NCI-H2196 (cell line): ENCODE data around the gene NIT2.
A peak's percentile ranks its signal among the peaks of the same experiment; 100 is the strongest.
"Not testable (repeated sequence)": the region's sequence is repeated elsewhere in the genome, so short reads cannot be mapped to it uniquely, and the experiment has no call there.

Experiments used
- DNase-seq: peaks from one replicate; lab custom pipeline; 2025; ENCODE audit not compliant: unreplicated experiment; lab: John Stamatoyannopoulos, UW

The NIT2 gene, protein sequence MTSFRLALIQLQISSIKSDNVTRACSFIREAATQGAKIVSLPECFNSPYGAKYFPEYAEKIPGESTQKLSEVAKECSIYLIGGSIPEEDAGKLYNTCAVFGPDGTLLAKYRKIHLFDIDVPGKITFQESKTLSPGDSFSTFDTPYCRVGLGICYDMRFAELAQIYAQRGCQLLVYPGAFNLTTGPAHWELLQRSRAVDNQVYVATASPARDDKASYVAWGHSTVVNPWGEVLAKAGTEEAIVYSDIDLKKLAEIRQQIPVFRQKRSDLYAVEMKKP

DNA sequence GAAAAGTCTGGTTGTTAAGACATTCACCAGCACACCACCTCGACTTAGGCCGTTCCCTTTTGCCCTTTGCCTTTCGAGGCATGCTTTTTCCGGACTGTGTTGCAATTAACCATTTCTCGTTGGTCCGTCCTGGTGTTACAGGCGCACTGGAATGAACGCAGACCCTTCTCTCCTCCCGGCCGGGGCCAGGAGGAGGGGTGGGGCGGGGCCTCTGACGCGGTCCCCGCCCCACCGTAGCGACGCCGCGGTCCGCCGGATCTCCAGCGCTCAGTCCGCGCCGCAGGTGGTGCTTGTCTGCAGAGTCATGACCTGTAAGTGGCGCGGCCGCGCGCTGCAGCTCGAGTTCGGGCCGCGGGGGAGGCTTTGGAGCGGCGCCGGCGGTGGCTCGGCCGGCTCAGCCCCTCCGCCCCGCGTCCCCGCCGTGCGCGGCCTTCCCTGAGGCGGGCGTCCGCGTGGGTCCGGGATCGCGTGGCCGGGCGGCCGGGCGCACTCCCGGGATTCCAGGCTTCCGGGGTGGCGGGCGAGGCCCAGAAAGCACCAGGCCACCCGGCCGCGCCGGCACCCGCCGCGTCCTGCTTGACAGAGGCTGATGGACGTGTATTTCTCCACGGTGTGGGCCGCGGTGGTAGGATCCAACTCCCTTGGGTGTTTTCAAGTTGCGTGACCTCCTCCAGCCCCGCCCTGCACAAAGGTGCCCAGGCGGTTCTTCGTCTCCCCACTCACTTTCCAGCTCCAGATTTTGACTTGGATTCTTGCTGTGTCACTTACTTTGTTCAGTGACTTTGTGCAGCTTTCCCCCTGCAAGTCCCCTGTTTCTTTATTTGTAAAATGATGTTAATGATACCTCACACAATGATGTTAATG is at the start of gene NIT2:
Gene NIT2, plus strand, starts transcription at position 270 of the 864 bp plus-strand sequence. Its CDS starts 35 bp downstream, at position 305.
- peak; percentile 93 for DNase-seq

DNA sequence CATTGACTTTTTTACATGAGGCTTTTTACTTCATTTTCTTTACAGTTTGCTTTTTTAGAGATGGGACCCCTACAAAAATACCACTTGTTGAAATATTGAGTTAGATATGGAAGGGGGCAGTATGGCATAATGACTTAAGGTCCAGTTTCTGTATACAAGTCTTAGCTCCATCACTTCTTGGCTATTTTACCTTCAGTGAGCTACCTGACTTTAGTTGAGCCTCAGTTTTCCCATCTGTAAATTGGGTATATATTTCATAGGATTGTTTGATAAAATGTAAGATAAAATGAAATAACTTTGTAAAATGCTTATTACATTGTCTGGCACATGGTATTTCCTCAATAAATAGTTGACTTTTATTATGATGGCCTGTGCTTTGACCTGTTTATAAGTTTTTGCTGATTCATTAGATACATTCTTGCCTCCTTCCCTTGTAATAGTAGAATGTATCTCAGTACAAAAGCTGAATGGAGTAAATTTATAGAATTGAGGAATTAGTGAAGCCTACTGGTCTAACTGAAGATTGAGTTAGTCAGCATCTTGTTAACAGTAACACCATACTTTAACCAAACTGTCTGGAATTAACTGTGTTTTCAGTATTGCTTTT is 46.2 kb upstream of the NIT2 start:
- DNase-seq: no peak

DNA sequence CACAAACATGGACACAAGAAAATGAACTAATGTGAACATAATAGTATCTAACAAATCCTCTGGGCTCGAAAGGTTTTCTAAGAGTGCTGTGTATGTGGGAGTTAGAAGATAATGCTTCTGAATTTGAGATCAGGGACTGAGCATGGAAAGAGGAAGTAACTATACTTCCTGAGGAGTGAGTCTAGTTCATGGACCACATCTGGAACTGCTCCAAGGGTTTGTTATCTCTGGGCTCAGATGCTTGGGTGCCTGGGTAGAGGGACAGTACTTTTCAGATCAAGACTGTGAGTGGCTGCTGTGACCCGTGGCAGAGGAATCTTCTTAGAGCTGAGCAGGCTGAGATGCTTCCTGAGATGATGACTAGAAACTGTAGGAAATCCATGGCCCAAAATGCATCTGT is 45.2 kb upstream of the NIT2 start:
- no peak for DNase-seq

DNA sequence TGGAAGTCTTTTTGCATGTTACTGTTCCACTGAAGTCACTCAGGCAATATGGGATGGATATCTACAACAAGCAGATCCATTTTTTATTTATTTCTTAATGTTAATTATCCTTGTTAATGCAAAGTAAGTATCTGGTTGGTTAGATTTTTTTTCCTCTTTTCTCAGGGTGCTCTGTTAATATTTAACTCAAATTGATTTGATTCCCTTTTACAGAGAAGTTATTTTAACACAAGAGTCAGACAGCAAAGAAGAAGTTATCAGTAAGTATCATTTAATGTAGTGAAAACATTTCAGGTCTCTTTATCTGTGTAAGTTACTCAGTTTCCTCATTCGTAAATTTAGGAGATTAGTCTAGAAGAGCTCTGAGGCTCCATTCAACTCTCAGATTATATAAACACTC is 39.5 kb upstream of the NIT2 start:
- DNase-seq: no peak

DNA sequence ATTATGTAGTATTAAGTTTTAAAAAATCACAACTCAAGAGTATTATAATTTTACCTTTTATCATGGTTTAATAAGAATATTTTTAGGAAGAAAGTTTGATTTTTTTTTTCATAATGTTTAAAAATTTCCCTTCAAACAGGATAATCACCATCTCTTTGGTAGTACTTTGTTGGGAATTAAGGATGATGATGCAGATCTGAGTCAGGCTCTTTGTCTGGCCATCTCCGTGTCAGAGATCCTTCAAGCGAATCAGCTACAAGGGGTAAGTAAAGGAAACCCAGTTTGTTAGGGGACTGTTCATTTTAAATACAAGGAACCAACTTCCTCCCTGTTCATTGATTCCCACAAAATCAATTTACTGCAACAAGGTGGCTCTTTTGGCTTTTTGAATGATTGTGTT is 36.8 kb upstream of the NIT2 start:
- DNase-seq: no peak

DNA sequence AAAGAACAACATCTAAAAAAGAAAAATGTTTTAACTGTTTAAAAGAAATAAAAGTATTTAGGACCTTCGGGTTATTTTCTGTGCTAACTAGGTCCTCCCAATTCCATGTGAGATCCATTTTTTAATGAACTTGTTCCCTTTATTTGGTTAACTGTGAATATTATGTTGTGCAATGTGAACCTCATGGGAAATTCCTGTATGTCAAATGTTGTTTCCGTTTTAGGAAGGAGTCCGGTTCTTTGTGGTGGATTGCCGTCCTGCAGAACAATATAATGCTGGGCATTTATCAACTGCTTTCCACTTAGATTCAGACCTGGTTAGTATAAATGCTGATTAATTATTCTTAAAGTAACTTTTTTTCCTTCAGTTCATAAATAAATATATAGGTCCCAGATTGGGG is 35.5 kb upstream of the NIT2 start:
- no peak for DNase-seq

DNA sequence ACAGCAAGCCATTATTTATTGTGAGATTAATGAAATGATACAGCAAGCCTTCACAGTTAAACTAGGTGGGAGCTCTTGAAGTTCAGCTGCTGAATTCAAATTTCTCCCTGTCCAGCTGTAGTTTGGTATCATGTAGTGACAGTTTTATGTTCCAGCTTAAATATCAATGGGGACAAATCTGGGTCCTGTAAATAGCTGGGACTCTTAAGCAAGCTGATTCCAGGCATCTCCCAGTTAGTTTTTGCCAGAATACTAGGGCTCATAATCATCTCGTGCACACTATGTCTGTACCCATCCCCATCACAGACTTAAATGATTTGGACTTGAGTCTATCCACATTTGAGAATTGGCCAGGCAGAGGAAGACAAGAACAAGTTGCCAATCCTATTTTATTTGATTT is 27.9 kb upstream of the NIT2 start:
- DNase-seq: no peak

DNA sequence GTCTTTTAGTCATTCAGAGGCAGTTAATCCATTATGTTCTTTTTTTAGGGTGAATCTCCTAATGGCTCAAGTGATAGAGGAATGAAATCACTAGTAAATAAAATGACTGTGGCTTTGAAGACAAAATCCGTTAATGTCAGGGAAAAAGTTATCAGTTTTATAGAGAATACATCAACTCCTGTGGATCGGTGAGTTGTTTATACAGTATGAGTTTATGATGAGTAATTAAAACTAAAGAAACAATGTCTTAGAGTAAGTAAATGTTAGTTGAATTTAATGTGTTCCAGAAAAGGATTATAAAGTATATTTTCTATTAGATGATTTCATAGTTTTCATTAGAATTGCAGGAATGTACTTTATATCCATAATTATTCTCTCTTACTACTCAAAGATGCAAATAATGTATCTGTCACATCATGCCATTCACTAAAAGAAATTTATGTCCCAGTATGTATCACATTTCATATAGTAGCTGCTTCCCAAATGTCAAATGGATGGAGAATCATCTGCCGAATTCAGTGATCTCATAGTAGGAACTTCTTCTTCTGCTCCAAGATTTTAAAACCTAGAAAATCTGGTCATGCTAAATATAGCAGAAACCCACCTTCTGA is 24.1 kb upstream of the NIT2 start:
- no peak for DNase-seq

DNA sequence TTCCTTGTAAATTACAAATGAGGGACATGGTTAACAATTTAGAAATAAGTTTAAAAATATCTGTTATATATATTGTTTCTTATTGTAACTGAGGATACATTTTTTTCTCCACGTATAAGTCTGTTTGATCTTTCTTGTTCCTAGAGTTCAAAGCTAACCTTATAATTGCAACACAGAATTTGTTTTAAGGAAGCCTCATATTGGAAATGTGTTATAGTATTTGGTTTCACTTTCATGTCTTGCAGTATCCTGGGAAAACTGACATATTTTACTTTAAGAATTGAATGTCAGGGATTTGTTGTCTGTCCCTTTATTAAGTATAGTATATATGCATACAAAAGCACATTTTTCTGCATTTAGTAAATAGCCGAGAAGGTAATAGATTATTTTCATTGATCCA is 23.5 kb upstream of the NIT2 start:
- DNase-seq: no peak

DNA sequence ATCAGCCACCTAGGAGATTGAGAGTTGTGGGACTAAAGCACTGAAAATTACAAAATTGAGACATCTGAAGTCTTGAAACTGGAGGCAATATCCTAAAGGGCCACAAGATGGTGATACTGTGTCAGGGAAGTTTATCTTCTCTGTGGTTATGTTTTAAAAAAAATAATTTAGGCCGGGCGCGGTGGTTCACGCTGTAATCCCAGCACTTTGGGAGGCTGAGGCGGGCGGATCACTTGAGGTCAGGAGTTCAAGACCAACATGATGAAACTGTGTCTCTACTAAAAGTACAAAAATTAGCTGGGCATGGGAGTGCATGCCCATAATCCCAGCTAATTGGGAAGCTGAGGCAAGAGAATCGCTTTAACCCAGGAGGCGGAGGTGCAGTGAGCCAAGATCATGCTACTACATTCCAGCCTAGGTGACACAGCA is 17.9 kb upstream of the NIT2 start:
- peak; percentile 55 for DNase-seq

DNA sequence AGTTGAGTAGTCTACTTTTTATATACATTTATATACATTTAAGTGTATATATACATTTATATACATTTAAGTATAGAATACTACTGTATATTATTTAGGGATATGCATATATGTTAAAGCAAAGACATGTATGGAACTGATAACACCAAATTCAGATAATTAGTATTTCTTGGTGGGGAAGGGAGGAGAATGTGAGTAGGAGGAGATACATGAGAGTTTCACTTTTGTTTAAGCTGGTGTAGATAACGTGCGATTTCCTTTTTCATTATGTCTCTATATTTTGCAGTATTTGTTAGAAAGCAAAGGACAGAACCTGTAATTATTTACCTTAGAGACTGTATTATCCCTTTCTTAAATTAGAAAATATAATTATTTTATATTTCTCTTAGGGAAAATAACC is 16.6 kb upstream of the NIT2 start:
- no peak for DNase-seq

DNA sequence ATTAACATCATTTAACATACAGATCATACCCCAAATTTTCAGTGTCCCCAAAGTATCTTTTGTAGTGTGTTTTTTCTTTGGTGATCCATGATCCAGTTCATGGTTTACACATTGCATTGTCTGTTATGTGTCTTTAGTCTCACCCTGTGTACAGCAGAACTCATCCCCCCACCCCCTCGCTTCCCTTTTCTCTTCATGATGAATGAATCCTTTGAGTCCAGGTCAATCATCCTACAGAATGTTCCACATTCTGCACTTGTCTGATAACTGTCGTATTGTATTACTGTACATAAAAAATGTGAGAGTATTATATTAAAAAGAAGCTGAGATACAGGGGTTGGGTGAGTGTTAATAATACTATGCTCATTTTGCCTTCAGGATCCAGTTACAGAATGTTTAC is 14.6 kb upstream of the NIT2 start:
- no peak for DNase-seq

DNA sequence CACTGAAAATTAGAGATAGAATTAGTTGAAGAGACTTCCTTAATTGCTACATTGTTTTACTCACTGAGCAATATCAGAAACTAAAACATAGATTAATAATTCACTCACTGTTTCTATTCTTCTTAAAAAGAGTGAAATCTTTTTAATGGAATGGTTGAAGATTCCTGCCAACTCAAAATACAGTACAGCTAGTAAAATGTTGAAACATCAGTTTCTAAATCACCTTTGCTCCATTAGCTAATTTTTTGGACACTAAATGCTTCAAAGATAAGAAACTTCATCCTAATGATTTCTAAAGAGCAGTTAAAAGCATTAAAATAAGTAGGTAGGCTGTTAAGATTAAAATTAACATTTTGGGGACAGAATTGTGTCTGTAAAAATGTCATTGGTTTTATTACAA is 10.5 kb upstream of the NIT2 start:
- no peak for DNase-seq

DNA sequence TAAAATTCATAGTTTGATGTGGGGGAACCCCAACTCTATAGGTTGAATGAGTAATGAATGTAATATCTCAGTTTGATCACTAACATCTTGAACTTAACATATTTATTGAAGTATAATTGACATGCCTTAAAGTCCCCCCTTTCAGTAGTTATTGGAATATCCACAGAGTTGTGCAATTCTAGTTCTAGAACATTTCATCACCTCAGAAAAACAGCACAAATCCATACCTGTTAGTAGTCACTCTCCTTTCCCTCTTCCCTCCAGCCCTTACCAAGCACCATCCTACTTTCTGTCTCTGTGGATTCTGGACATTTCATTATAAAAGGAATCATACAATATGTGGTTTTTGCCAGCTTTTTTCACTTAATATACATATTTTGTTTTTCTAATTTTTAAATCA is 8.7 kb upstream of the NIT2 start:
- no peak for DNase-seq

DNA sequence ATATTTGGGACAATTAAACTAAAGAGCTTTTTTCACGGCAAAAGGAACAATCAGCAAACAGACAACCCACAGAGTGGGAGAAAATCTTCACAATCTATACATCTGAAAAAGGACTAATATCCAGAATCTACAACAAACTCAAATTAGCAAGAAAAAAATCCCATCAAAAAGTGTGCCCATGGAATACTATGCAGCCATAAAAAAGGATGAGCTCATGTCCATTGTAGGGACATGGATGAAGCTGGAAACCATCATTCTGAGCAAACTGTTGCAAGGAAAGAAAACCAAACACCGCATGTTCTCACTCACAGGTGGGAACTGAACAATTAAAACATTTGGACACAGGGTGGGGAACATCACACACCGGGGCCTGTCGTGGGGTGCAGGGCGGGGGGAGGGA is 7.2 kb upstream of the NIT2 start:
- not testable (repeated sequence) for DNase-seq

DNA sequence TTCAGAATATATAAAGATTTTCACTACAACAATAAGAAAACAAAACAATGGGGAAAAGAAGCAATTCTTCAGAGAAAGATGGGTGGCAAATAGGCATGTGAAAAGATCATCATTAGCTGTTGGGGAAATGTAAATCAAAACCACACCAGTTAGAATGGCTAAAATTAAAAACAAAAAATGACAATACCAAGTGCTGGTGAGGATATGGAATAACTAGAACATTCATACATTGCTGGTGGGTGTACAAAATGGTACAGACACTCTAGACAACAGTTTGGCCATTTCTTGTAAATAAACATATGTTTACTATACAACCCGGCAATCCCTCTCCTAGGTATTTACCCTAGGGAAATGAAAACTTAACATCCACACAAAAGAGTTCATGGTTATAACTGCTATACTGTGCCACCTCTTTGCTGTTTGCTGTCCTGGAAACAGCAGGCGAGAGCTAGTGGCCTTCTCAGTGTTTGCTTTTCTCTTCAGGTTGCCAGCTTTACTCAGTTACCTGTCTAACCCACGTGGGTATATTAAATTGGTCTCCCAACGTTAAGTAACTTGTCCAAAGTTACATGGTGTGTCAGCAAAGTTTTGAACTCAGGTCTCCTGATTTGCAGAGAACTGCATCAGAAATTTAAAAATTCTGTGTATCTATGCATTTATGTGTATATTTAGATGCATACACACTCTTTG is 4.6 kb upstream of the NIT2 start:
- no peak for DNase-seq

DNA sequence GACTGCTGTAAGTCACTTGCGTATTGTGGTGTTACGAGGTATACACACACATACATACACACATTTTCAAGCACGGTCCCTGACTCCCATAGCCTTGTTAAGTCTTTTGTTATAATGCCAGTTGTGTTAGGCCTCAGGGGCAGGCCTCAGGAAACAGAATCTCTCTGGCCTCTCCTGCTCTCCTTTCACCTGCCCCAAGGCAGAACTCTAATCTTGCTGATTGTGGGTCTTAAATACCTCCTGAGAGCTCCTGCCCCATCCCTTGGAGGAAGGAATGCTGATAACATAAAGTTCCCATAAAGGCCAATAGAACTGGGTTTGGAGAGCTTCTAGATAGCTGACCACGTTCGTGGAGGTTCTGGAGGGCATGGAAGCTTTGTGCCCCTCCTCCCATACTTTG is 3.9 kb upstream of the NIT2 start:
- DNase-seq: no peak

DNA sequence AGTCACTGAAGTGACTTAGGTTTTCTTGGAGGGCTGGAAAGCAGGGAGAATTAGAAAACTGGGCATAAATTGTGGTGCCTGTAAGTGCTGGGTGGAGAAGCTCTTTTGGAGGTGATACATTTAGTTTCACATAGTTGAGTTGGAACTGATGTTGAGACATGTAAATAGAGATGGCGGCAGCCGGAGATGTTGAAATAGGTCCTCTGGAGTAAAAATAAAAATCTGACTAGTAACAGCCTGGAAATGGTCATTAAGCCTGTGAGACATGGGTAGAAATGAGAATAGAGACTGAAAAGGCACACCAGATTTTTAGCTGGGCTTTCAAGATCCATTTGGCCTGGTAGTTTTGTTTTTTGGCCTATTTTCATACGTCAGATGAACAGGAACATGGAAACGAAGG is 2.9 kb upstream of the NIT2 start:
- DNase-seq: no peak

DNA sequence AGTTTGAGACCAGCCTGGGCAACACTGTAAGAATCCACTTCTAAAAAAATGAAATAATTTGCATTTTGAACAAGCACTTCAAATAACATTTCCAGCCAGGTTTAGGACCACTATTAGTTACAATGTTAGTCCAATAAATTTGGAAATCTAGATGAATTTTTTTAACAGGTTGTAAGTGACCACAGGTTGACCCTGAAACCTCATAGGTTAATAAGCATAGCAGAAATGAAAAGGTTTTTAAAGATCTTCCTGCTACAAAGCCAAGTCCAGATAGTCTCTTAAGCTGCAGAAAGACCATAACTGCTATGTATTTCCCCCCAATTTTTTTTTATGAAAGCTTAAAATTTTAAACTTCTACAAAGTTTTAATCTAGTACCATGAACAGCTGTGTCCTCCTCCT is 1.5 kb upstream of the NIT2 start:
- no peak for DNase-seq

DNA sequence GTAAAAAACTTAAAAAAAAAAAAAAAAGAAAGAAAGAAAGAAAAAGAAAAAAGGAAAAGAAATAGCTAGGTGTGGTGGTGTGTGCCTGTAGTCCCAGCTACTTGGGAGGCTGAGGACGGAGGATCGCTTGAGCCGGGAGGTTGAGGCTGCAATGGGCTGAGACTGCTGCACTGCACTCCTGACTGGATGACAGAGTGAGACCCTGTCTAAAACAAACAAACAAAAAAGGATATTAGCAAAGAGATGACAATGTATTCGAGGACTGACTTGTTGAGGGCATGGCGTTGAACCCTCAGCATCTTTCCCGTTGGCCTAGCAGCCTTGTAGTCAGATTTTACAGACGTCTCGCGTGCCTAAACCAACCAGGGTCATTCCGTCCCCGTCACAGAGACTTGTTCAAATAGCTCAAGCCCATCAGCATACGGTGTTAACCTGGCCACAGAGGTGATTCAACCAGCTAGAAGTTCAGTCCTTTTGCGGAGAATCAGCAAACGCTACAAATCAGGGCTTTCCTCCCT is 528 bp upstream of the NIT2 start:
- no peak for DNase-seq

DNA sequence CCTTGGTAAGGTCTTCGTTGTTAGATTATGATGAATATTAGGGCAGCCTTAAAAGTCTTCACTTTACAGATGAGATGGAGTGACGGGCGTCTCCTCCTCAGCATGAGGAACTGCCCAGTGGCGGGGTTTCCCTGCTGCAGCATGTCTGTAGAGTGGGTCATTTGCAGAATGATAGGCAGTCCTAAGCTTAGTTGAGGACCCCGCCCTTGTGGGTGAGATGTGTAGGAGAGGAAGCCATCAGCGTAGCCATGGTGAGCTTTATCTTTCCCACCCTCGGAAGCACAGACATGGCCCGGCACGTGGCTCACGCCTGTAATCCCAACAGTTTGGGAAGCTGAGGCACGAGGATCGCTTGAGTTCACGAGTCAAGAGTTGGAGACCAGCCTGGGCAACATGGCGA is 877 bp downstream of the NIT2 start:
- DNase-seq: no peak
